Uterus (tissue), 2 donors: ENCODE results near the gene SREBF1.

Experiments
- POLR2A ChIP-seq, 2 donors: fragments of 450-650 bp; IDR thresholded peaks; one replicate each; pipeline ENCODE4 v1.6.1; 2016; ENCODE audit warnings: antibody characterized with exemption in 2 of 2, mild to moderate bottlenecking in 1 of 2, moderate library complexity in 1 of 2
- TF ChIP-seq, protein P1 (sequence below), 4 experiments: fragments of 200-600 bp in 2 of 4; fragments of 450-650 bp in 2 of 4; sonication (generic) in 2 of 4; IDR thresholded peaks; one replicate each; pipeline ENCODE4 v1.5.1; 2016 to 2019; ENCODE audit warnings: antibody characterized with exemption in 4 of 4, mild to moderate bottlenecking in 2 of 4, moderate library complexity in 1 of 4

DNA sequence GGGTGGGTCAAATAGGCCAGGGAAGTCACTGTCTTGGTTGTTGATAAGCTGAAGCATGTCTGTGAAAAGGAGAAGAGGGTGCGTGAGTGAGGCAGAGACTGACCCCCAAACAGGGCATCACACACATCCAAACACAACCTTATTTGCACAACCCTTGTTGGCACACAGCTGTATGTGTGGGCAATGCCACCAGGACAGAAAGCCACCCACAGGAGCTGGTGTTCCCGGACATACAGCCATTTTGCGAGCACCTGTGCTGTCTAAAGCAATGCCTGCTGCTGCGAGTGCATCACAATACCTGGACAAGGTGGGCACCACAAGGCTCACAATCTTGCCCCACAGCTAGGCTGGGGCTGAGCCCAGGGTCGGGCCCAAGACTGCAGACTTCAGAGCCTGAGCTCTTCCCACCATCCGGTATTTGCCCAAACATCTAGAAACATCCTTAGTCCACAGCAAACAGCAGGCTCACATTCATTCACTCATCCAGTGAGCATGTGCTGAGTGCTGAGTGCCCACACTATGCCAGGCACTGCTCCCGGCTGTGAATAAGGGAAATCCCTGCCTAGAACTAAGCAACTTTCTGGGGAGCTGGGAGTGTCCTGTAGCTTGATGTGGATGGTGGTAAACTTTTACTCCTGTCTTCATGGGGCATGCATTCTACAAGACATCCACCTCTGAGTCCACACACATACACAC lies 16.2 kb downstream of the SREBF1 start:
- no peak for TF ChIP-seq POLR2A (IDR thresholded peaks at IDR 0.05)
- TF ChIP-seq, protein P1, sequence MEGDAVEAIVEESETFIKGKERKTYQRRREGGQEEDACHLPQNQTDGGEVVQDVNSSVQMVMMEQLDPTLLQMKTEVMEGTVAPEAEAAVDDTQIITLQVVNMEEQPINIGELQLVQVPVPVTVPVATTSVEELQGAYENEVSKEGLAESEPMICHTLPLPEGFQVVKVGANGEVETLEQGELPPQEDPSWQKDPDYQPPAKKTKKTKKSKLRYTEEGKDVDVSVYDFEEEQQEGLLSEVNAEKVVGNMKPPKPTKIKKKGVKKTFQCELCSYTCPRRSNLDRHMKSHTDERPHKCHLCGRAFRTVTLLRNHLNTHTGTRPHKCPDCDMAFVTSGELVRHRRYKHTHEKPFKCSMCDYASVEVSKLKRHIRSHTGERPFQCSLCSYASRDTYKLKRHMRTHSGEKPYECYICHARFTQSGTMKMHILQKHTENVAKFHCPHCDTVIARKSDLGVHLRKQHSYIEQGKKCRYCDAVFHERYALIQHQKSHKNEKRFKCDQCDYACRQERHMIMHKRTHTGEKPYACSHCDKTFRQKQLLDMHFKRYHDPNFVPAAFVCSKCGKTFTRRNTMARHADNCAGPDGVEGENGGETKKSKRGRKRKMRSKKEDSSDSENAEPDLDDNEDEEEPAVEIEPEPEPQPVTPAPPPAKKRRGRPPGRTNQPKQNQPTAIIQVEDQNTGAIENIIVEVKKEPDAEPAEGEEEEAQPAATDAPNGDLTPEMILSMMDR (IDR thresholded peaks at IDR 0.05): no peak
